Activated T-cell treated with anti-CD3 and anti-CD28 coated beads for 48 hours (primary cell): Measurements from ENCODE around the gene GRP.

Source experiments
- DNase-seq: peaks from one replicate; pipeline ENCODE4 v3.0.0-alpha.2; 2020; ENCODE audit warnings: low read depth

GRP gene

GRCh38 chr18:59268127-59268720 is 48.3 kb downstream of the GRP start:
- no peak for DNase-seq

DNA sequence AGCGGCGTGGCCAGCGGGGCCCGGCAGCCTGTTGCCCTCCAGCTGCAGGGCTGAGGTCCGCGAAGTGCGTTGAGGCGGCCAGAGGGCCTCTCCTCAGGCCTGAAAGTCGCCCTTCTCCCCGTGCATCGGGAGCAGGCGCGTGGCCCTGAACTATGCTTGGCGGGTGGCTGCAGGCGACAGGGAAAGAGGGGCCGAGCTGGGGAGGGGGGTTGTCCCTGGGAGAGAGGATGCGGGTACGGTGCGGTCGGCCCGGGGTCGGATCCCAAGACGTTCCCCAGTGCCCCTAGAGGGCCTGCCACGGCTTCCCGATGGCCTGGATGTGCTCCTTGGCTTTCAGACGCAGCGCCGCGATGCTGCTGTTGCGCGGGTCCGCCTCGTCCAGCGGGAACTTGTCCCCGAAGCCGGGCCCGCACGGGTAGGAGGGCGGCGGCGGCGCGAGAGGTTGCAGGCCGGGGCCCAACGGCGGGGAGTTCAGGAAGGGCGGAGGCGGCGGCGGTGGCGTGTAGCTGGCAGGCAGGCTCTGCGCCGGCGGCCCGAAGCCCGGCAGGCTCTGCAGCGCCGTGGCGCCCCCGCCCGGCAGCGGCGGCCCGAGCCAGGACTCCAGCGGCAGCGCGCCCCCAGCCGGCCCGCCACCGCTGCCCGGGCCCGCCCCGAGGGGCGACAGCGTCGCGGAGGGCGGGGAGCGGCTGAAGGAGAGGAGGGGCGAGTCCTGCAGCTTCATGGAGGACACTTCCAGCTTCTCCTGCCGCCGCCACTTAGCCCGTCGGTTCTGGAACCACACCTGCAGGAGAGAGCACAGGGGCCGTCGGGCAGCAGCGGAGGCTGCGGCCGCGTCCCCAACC is 49.0 kb downstream of the GRP start:
- DNase-seq, result peak; percentile 65

DNA sequence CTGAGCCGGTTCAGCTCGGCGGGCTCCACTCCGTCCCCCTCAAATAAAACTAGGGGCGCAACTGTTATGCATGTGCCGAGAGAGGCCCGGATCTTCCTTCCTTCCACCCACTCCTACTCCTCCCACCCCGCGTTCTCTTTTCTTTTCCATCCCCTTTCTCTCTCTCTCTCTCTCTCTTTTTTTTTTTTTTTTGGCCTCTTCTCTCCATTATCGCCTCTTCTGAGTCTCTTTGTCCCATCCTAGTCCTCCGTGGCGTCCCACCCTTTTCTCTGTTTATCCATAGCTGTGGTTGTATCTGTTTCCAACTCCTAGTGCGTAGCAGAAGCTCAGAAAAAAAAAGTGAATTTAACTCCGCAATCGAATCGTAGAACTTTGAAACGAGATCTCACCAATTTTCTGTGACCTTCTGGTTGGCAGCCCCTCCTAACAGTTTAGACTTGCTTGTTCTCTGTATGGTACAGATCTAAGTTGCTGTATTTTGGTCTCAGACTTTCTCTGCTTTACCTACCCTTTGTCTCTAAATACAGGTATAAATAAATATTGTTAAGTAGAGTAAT is 49.7 kb downstream of the GRP start:
- no peak for DNase-seq

DNA sequence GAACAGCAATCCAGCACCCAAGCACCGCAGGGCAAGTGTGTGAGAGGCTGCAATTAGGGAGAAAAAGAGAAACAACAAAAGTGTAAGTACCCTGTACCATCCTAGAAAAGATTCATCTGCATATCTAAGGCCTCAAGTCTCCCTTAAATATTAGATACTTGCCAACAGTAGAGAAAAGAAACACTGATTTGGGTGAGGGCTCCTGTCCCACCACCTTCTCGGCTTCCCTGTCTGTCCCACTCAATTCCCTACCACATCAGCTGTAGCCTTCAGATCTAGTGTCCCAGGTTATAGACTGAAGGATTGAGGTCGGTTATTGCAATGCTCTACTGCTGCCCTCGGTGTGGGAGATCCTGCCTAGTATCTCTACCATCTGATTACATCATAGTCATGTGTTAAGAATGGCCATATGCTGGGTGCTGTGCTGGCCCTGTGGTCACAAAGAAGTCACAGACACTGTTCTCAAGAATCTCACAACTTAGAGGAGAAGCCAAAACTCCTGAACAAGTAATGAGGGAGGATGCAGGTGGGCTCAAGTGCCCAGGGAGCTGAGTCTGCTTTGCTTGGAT is 50.8 kb downstream of the GRP start:
- DNase-seq, result no peak

- DNase-seq, result no peak
Measured at GRCh38 chr18:59271606-59272220, 51.8 kb downstream of the GRP start.

DNA sequence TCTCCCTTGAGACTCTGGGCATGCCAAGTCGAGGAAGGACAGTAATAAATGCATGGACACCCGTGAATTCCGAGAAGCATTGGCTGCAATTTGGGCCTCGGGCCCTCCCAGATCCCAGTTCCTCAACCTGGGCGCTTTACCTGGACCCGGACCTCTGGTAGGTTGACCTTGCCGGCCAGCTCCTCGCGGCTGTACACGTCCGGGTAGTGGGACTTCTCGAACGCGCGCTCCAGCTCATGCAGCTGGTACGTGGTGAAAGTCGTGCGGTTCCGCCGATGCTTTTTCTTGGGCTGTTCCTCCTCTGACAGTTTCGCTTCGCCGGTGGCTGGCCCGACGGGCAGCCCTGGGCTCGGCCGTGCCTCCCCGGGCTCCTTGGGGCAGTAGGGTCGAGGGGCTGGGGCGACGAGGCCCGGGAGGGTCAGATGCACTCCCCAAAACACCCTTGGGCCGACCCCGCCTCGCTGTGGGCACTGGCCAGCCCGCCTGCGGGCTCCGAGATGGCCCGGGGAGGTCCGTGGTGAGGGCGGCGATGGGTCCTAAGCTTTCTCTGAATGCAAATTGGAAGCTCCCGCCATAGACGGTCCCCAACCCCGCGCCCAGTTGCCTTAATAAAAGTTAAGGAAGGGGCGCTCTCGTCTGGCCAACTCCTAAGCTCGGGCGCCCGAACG is 52.4 kb downstream of the GRP start:
- no peak for DNase-seq

- DNase-seq, result peak; percentile 40
Measured at GRCh38 chr18:59272891-59273758, 53.2 kb downstream of the GRP start, which contains the start of gene RAX. Gene RAX, minus strand, starts transcription at chr18:59273454. Its CDS starts 248 bp downstream, at chr18:59273206.

- no peak for DNase-seq
Measured at GRCh38 chr18:59273759-59274532, 54.0 kb downstream of the GRP start.

- no peak for DNase-seq
Measured at GRCh38 chr18:59274533-59274928, 54.6 kb downstream of the GRP start.

- DNase-seq, result no peak
Measured at GRCh38 chr18:59275406-59275949, 55.5 kb downstream of the GRP start.

DNA sequence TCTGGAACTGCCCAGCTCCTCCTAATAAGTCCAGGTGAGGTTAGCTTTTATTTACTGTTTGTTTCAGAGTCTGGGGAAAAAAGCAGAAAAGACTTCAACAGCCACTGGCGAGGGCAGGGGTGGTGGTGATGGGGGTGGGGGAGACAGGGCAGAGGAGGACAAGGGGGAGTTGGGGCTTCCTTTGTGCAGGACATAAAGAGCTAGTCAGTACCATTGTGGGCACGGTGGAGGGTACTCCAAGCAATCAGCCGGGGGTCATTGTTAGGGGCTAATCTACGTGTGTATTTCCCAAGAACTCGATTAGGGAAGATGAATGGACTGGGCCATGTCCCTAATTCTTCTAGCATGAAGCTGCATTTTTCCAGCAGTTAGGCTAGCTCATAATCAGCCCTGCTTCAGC is 56.1 kb downstream of the GRP start:
- DNase-seq, result no peak

DNA sequence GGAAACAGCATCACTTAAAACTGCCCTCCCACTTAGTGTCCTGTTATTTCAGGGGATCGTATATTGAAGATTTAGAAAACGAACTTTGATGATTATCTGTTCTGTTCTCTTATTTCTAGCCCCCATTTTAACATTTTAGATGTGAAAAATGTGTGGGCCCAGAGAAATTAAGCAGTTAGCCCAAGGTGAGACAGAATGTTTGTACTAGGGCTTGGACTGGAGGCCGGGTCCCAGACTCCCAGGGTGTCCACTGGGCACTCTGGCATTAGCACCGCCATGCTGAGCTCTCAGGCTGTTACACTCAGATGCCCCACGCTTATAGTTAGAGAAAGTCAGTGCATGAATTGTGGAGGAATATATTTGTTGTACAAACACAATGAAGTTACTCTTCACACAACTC is 58.8 kb downstream of the GRP start:
- no peak for DNase-seq

DNA sequence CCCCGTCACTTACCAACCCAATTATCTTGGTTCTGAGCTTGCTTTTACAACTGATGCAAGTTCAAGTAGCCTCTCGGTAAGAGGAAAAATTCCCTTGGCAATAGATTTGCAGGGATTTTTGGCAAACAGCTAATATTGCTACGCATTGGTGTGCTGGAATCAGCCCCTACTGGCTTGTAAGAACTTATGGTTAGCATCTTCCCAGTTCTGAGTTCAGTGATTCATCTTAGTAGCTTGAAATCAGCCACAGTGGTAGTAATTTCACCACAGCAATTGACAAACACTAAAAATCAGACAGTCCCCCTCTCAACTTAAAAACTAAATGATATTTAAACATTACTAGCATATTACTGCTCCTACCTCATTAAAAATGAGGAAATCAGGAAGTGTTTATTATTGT is 59.2 kb downstream of the GRP start:
- DNase-seq, result no peak

DNA sequence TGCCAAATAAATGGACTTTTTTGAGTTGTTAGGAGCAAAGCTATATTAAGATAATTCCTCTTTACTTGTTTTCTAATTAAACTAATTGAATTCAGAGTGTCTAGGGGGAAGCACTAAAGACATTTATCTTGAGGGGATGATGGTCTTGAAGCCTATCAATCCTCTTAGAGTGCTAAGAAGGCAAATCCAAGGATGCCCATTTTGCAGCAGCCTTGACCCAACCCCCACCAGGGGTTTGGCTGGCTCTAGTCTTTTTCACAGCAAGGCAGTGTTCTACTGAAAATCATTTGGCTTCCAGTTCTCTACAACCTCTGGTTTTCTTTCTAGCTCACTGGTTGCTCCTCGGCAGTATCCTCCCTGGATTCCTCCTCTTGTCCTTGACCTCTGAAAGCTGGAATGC is 59.8 kb downstream of the GRP start:
- DNase-seq, result no peak
